ENCODE results near the gene SPRY2.
"Not testable (repeated sequence)": the region's sequence is repeated elsewhere in the genome, so short reads cannot be mapped to it uniquely, and the experiment has no call there.

Gene SPRY2

DNA sequence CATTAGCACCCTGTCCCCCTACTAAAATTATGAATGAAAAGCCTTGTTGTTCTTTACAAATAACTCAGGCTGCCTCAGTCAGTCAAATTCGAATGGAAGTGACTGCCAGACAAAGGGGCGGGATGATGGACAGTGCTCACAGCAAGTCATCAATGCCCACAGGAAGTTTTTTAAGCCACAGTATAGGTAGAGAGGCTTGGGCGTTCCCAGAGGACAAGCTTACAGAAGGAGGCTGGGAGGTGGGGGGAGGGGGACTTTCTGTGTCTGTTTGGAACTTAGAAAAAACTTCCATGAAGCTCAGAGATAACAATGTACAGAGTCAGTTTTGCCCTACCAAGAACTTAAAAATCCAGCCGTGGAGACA, 18.5 kb upstream of the SPRY2 start:
- TF ChIP-seq, protein P1, sequence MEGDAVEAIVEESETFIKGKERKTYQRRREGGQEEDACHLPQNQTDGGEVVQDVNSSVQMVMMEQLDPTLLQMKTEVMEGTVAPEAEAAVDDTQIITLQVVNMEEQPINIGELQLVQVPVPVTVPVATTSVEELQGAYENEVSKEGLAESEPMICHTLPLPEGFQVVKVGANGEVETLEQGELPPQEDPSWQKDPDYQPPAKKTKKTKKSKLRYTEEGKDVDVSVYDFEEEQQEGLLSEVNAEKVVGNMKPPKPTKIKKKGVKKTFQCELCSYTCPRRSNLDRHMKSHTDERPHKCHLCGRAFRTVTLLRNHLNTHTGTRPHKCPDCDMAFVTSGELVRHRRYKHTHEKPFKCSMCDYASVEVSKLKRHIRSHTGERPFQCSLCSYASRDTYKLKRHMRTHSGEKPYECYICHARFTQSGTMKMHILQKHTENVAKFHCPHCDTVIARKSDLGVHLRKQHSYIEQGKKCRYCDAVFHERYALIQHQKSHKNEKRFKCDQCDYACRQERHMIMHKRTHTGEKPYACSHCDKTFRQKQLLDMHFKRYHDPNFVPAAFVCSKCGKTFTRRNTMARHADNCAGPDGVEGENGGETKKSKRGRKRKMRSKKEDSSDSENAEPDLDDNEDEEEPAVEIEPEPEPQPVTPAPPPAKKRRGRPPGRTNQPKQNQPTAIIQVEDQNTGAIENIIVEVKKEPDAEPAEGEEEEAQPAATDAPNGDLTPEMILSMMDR (IDR thresholded peaks at IDR 0.05; ENCODE audit: insufficient read depth, low read depth, low read length, missing control alignments): no peak
- no peak overlapping the region for H3K4me3 ChIP-seq (ENCODE audit: low read depth, low read length)
- DNase-seq (ENCODE audit: low read depth): no peak

DNA sequence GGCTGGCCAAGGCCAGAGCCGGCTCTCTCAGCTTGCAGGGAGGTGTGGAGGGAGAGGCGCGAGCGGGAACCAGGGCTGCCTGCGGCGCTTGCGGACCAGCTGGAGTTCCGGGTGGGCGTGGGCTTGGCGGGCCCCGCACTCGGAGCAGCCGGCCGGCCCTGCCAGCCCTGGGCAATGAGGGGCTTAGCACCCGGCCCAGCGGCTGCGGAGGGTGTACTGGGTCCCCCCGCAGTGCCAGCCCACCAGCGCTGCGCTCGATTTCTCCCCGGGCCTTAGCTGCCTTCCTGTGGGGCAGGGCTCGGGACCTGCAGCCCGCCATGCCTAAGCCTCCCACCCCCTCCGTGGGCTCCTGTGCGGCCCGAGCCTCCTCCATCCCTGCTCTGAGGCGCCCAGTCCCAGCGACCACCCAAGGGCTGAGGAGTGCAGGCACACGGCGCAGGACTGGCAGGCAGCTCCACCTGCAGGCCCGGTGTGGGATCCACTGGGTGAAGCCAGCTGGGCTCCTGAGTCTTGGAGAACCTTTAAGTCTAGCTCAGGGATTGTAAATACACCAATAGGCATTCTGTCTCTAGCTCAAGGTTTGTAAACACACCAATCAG, 14.7 kb upstream of the SPRY2 start:
- DNase-seq (ENCODE audit: low read depth); H3K4me3 ChIP-seq (ENCODE audit: low read depth, low read length): not testable (repeated sequence)

DNA sequence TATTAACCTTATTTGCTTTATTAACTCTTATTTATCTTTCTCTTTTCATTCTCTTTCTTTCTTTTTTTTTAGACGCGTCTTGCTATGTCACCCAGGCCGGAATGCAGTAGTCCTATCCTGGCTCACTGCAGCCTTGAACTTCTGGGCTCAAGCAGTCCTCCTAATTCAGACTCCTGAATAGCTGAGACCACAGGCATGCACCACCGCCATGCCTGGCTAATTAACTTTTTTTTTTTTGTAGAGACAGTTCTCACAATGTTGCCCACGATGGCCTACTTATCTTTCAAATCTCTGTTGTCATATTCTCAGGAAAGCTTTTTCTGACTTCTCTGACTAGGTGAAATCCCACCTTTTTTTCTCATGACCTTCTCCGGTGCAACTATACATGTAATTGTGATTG, 7.8 kb upstream of the SPRY2 start:
- H3K4me3 ChIP-seq (ENCODE audit: low read depth, low read length): no peak overlapping the region

DNA sequence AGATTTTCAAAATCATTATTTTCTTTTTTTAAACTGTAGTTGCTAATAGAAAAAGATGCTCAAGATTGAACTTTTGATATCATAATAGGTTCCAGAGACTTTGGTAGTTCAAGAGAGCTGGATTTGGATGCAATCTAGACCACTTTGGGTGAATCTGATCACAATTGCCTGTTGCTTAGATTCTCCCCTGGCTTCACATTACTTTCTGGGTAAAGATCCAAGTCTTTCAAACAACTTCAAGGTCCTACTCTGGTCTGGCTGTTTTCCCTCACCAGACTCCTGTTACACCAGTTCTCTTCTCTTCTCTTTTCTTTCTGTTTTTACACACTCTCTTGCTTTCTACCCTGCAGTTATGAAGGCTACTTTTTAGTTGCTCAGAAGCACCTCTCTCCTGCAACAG, 7.4 kb upstream of the SPRY2 start:
- H3K4me3 ChIP-seq (ENCODE audit: low read depth, low read length): no peak overlapping the region
- TF ChIP-seq, protein P1 (IDR thresholded peaks at IDR 0.05; ENCODE audit: insufficient read depth, low read depth, low read length, missing control alignments): no peak
- DNase-seq (ENCODE audit: low read depth): no peak

More for the DNA sequence above, 7.8 kb upstream of the SPRY2 start:
- TF ChIP-seq, protein P1 (IDR thresholded peaks at IDR 0.05; ENCODE audit: insufficient read depth, low read depth, low read length, missing control alignments): no peak
- DNase-seq (ENCODE audit: low read depth): no peak

DNA sequence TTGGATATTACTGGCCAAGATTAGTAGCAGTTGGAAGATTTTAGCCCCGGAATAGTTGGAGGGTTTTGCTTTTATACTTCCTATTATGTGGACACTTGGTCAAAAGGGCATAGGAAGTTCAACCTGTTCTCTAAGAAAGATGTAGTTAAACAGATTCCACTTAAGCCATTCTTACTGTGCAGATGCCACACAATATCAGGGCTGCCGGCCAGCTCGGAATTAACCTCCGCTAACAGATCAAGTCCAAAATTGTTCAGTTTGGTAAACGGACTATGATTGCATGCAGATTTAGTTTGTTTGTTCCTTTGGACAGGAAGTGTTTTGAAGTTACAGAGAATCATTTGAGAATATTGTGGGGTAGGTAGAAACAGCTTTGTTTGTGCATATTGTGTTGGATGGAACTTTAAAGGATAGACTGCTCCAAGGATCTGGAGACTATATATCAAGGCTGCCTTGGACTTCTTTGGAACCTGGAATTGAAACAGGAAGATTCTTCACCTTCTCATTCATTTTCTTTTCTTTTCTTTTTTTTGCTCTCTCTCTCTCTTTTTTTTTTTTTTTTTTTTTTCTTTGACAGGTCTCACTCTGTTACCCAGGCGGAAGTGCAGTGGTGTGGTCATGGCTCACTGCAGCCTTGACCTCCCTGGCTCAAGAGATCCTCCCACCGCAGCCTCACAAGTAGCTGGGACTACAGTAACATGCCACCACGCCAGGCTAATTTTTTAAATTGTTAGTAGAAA, 5.0 kb upstream of the SPRY2 start:
- TF ChIP-seq, protein P1 (IDR thresholded peaks at IDR 0.05; ENCODE audit: insufficient read depth, low read depth, low read length, missing control alignments): no peak
- DNase-seq (ENCODE audit: low read depth): no peak
- no peak overlapping the region for H3K4me3 ChIP-seq (ENCODE audit: low read depth, low read length)

DNA sequence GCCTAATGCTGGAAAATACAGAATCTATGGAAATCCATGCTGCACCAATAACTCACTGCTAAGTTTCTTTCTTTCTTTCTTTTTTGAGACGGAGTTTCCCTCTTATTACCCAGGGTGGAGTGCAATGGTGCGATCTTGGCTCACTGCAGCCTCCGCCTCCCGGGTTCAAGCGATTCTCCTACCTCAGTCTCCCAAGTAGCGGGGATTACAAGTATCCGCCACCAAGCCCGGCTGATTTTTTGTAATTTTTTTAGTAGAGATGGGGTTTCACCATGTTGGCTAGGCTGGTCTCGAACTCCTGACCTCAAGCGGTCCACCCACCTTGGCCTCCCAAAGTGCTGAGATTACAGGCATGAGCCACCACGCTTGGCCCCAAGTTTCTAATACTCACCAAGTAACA, 3.1 kb upstream of the SPRY2 start:
- DNase-seq (ENCODE audit: low read depth); H3K4me3 ChIP-seq (ENCODE audit: low read depth, low read length): not testable (repeated sequence)

DNA sequence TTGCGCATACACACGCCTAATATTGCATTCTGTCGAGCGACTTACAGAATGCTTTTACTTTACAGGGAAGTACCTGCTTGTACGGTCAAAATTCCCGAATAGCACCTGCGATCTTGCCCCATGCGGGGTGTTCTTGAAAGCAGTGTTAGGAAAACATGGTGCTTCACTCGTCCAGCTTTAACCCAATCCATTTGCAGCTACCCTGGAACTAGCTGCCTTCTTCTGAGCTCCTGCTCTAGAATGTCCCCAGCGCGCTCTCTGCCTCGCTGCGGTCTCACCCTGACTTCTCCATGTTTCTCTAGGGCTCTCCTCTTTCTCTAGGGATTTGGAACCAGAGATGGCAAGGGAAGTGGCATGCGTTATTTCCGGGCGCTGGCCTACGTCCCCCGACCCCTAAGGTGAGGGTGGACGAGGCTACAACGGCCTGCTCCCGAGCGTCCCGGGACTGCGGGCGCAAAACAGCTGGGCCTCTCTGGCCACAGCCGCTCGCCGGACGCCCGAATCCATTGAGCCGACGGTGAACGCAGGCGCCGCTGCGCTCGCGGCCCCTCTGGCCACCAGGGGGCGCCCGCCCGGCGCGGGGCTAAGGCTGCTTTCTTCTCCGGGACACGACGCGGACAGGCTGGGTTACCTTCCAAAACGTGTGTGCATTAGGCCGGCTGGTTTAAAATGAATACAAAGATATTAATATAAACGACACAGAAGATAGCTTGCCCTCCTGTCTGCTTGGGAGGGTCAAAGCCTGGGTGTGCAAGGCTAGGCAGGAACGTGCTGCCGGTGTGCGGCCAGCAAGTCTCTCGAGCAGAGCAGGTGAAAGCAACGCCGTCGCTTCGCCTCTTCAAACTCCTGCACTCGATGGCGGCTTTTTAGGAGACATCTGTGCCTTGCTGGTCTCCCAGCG, 1.8 kb upstream of the SPRY2 start:
- DNase-seq (ENCODE audit: low read depth): peak; percentile 73
- TF ChIP-seq, protein P1 (IDR thresholded peaks at IDR 0.05; ENCODE audit: insufficient read depth, low read depth, low read length, missing control alignments): peak; percentile 94
- H3K4me3 ChIP-seq (ENCODE audit: low read depth, low read length): peak overlapping the region; percentile 29

All from GM12865 (cell line).